HepG2 (cell line): ENCODE results near the gene SACS. TPM values are rescaled to one million over a fixed set of nuclear protein-coding genes. Genes with fewer than 3 reads are reported as not detected.

ENCODE experiments used
- ATAC-seq: fragments of 200-7000 bp; cut with Tn5 transposase; 3 replicates; pipeline ENCODE4 v1.9.1; 2020; ENCODE audit warnings: mild to moderate bottlenecking, moderate library complexity
- BruUV-seq: library from RNA; stranded (reverse); fragments of 400-500 nt; replicated peaks from 2 replicates; lab custom pipeline; 2021; lab: Mats Ljungman, UMichigan
- CTCF ChIA-PET: fragments of 300-600 bp; formaldehyde crosslinking; extraction: SDS; loops from one replicate; lab custom pipeline; 2021; ENCODE audit warnings: low total read pairs, inconsistent platforms, low intra/inter-chr PET ratio; lab: Yijun Ruan, JAX
- POLR2A ChIA-PET: fragments of 350-600 bp; sonication (Branson Sonifier 250); formaldehyde crosslinking; loops from one replicate; lab custom pipeline; 2020; ENCODE audit warnings: antibody characterized with exemption, inconsistent platforms; lab: Yijun Ruan, JAX
- DNase-seq: peaks from one replicate; pipeline ENCODE4 v3.0.0-alpha.2; 2015; ENCODE audit warnings: low spot score
- FAIRE-seq: peaks from 3 replicates; lab custom pipeline; 2011; peaks lifted over from hg19 to GRCh38; lab: Jason Lieb, UNC
- H2AFZ ChIP-seq: one replicate; pipeline ENCODE4 v1.6.1; 2011; ENCODE audit warnings: low read length, inconsistent platforms
- H3K27ac ChIP-seq: fragments of 300-600 bp; 3 replicates; pipeline ENCODE4 v1.8.0; 2011; ENCODE audit warnings: mixed run types, mild to moderate bottlenecking, mixed read lengths, low read length, inconsistent platforms; ENCODE audit not compliant: insufficient read depth; ENCODE audit errors: extremely low read length
- H3K27me3 ChIP-seq, 2 experiments: fragments of 200-600 bp in 1 of 2; 2 replicates in 1 of 2; 3 replicates in 1 of 2; pipeline versions ENCODE4 v1.6.0 to v1.8.0; 2011; ENCODE audit warnings: low read length in 2 of 2, mild to moderate bottlenecking in 2 of 2, moderate library complexity in 2 of 2, inconsistent platforms in 1 of 2; ENCODE audit not compliant: insufficient read depth in 2 of 2, control insufficient read depth in 1 of 2
- H3K36me3 ChIP-seq, 2 experiments: fragments of 200-600 bp in 1 of 2; replicated peaks in 1 of 2; 2 replicates in 1 of 2; 3 replicates in 1 of 2; pipeline versions ENCODE4 v1.5.1 to v1.8.0; 2011; ENCODE audit warnings: low read length in 2 of 2, inconsistent platforms in 1 of 2; ENCODE audit not compliant: insufficient read depth in 2 of 2, control insufficient read depth in 1 of 2
- H3K4me1 ChIP-seq: 2 replicates; pipeline ENCODE4 v1.5.1; 2012; ENCODE audit warnings: low read length, inconsistent platforms; ENCODE audit not compliant: insufficient read depth
- H3K4me2 ChIP-seq: 2 replicates; pipeline ENCODE4 v1.6.0; 2011; ENCODE audit warnings: low read depth, low read length, inconsistent platforms
- H3K4me3 ChIP-seq, 3 experiments: fragments of 200-600 bp in 1 of 3; sonication (generic), shearing (Covaris generic) in 1 of 3; replicated peaks in 1 of 3; 2 replicates each; pipeline ENCODE4 v1.5.1; 2011 to 2016; ENCODE audit warnings: low read length in 3 of 3, inconsistent platforms in 2 of 3, low read depth in 2 of 3, mild to moderate bottlenecking in 2 of 3, control low read depth in 1 of 3, mixed read lengths in 1 of 3; ENCODE audit not compliant: insufficient read depth in 1 of 3
- H3K79me2 ChIP-seq: one replicate; pipeline ENCODE4 v1.6.1; 2011; ENCODE audit warnings: low read length, inconsistent platforms; ENCODE audit not compliant: insufficient read depth
- H3K9ac ChIP-seq: 2 replicates; pipeline ENCODE4 v1.6.0; 2011; ENCODE audit warnings: mild to moderate bottlenecking, low read depth, low read length, inconsistent platforms; ENCODE audit not compliant: insufficient read depth
- H3K9me3 ChIP-seq: 2 replicates; pipeline ENCODE4 v1.5.1; 2012; ENCODE audit warnings: mild to moderate bottlenecking, low read length
- H4K20me1 ChIP-seq: 2 replicates; pipeline ENCODE4 v1.6.0; 2011; ENCODE audit warnings: inconsistent platforms, mild to moderate bottlenecking, low read length, moderate library complexity; ENCODE audit not compliant: insufficient read depth
- FOSL2 ChIP-seq: sonication (generic); formaldehyde crosslinking; IDR thresholded peaks from 2 replicates; pipeline ENCODE4 v1.4.0; 2020; ENCODE audit warnings: missing genetic modification reagents
- IRF2 ChIP-seq: IDR thresholded peaks from 2 replicates; pipeline ENCODE4 v1.6.1; 2018; ENCODE audit warnings: missing genetic modification reagents, missing compliant biosample characterization
- MED1 ChIP-seq: sonication (generic); formaldehyde crosslinking; IDR thresholded peaks from 2 replicates; pipeline ENCODE4 v1.4.0; 2020; ENCODE audit warnings: missing genetic modification reagents
- PLRG1 ChIP-seq: fragments of 450-650 bp; conservative IDR thresholded peaks from 2 replicates; pipeline ENCODE4 v1.6.1; 2016
- RFX1 ChIP-seq: fragments of 450-650 bp; IDR thresholded peaks from 2 replicates; pipeline ENCODE4 v1.6.1; 2017
- SMAD3 ChIP-seq: sonication (generic); formaldehyde crosslinking; IDR thresholded peaks from 2 replicates; pipeline ENCODE4 v1.4.0; 2020; ENCODE audit warnings: missing genetic modification reagents
- TBX2 ChIP-seq: sonication (generic); formaldehyde crosslinking; IDR thresholded peaks from 2 replicates; pipeline ENCODE4 v1.5.0; 2020; ENCODE audit warnings: missing genetic modification reagents, mild to moderate bottlenecking, borderline replicate concordance
- THYN1 ChIP-seq: sonication (generic); formaldehyde crosslinking; IDR thresholded peaks from 2 replicates; pipeline ENCODE4 v1.8.1; 2023; ENCODE audit warnings: low read depth, mild to moderate bottlenecking, moderate library complexity, missing genetic modification reagents, borderline replicate concordance
- ZFP36L1 ChIP-seq: sonication (generic); formaldehyde crosslinking; IDR thresholded peaks from 2 replicates; pipeline ENCODE4 v1.8.0; 2022; ENCODE audit warnings: mild to moderate bottlenecking, missing genetic modification reagents, moderate library complexity
- ZFP62 ChIP-seq: sonication (generic); formaldehyde crosslinking; IDR thresholded peaks from 2 replicates; pipeline ENCODE4 v1.4.0; 2020; ENCODE audit warnings: missing genetic modification reagents
- WGBS: methylation state at CpG from one replicate; pipeline ENCODE4 v1.1.6; 2017; ENCODE audit warnings: low lambda C conversion rate; 5-methylcytosine and 5-hydroxymethylcytosine counted together
- in situ Hi-C: cut with HindIII; loops from 2 replicates; pipeline ENCODE4 v1.10.0; 2017; ENCODE audit warnings: low pct_unique_long_range_greater_than_20kb; ENCODE audit not compliant: extremely low pct_ligation_motif_present
- intact Hi-C: fragments of 100-400 bp; cut with micrococcal nuclease; formaldehyde crosslinking; loops from one replicate; pipeline ENCODE4 v1.10.0; 2022; ENCODE audit not compliant: unreplicated experiment
- polyA plus RNA-seq, 8 experiments: library from polyadenylated mRNA; depleted of rRNA in 3 of 8; stranded (reverse) in 7 of 8; unstranded in 1 of 8; fragments of >200 nt; fragmentation: Illumina TruSeq in 4 of 8; extraction: Trizol in 4 of 8; gene quantifications; 2 replicates each; pipeline versions ENCODE4 v1.2.1 to v1.2.3, GENCODE V29; 2011 to 2016; ENCODE audit warnings: low read depth in 4 of 8, missing spikeins in 1 of 8, mixed read lengths in 1 of 8; ENCODE audit not compliant: insufficient read depth in 1 of 8
- total RNA-seq, 5 experiments: library from RNA; depleted of rRNA; stranded (reverse); fragments of >200 nt; fragmentation: Illumina TruSeq; extraction: Trizol; gene quantifications; 2 replicates each; pipeline ENCODE4 v1.2.3, GENCODE V29; 2016; ENCODE audit warnings: low read depth in 1 of 5
- TF ChIP-seq, protein P1 (sequence below): sonication (generic); formaldehyde crosslinking; IDR thresholded peaks from 2 replicates; pipeline ENCODE4 v1.4.0; 2020; ENCODE audit warnings: missing genetic modification reagents
- TF ChIP-seq, protein P2 (sequence below): sonication (generic); formaldehyde crosslinking; conservative IDR thresholded peaks from 2 replicates; pipeline ENCODE4 v1.8.0; 2022; ENCODE audit warnings: mild to moderate bottlenecking, moderate library complexity, missing genetic modification reagents

The SACS gene
- total and polyA plus RNA-seq, 2 of the 13 experiments (the other 11 are each of a cell fraction or from before 2014, with no cell fraction given), result 4.0 to 15.7 TPM

DNA sequence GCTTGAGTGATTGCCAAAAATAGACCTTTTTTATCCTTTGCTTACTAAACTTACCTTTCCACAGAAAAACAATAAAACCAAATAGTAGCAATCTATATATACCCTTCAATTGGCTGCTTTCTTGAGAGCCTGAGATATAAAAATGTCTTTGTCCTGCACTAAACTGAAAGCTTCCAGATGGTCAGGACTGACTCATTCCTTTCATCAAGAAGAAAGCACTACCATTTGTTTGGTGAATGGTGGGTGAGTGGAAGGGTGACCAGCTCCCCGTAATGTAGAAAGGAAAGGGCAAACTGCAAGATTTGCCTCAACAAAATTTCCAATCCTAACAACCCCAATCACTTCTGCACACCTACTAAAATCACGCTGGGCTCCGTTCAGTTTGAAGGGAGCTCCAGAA, 67.8 kb downstream of the SACS start (continued):
- TF ChIP-seq, protein P1, sequence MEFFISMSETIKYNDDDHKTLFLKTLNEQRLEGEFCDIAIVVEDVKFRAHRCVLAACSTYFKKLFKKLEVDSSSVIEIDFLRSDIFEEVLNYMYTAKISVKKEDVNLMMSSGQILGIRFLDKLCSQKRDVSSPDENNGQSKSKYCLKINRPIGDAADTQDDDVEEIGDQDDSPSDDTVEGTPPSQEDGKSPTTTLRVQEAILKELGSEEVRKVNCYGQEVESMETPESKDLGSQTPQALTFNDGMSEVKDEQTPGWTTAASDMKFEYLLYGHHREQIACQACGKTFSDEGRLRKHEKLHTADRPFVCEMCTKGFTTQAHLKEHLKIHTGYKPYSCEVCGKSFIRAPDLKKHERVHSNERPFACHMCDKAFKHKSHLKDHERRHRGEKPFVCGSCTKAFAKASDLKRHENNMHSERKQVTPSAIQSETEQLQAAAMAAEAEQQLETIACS (CRISPR knock-in tag), result no peak
- no peak for TF ChIP-seq FOSL2 (CRISPR knock-in tag)
- TF ChIP-seq, all 625 proteins: peak for 0

DNA sequence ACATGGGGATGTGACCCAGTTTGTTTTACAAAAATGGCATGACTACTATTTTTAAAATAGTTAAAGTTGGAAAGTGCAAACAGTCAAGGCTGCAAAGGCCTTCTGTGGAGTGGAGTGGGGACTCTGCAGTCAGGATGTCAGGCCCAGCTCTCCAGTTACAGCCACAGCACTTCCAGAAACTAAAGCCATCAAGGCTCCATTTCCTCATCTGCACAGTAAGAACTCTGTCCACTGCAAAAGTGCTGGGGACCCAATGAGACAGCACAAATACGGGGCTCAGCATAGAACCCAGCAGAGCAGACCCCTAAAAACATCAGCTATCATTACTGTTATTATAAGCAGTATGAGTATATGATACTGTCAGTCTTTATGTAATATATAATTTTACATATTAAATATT, 73.6 kb downstream of the SACS start:
- no peaks in the 10 kb centered on the region for H3K9me3 ChIP-seq
- WGBS, result 76% methylated on average over 1 of the region's 1 CpG
- H3K4me3 ChIP-seq, result no peak overlapping the region
- ChIA-PET POLR2A (no interaction called here), CTCF (no interaction called here)
- ATAC-seq (no peak), FAIRE-seq (no peak), DNase-seq (no peak)
- H2AFZ ChIP-seq, result no peak overlapping the region
- H3K27me3 ChIP-seq, result no peaks in the 10 kb centered on the region; a peak in 1 of 5 replicates
- no peaks in the 10 kb centered on the region for H3K4me1 ChIP-seq
- in situ Hi-C loops (no loop called here), intact Hi-C loops (no loop called here)
- H3K27ac ChIP-seq, result no peak overlapping the region
- no peaks in the 10 kb centered on the region for H3K79me2 ChIP-seq
- H3K36me3 ChIP-seq, result peaks cover 11 to 42% of the 10 kb centered on the region in 2 experiments
- no TSS peak for BruUV-seq
- H3K4me2 ChIP-seq, result no peak overlapping the region
- no peak for TF ChIP-seq SMAD3 (CRISPR knock-in tag)
- no peak for TF ChIP-seq ZFP62 (CRISPR knock-in tag)
- no peak for TF ChIP-seq TBX2 (CRISPR knock-in tag)
- TF ChIP-seq THYN1, result no peak
- no peak for TF ChIP-seq RFX1
- TF ChIP-seq, protein P2, sequence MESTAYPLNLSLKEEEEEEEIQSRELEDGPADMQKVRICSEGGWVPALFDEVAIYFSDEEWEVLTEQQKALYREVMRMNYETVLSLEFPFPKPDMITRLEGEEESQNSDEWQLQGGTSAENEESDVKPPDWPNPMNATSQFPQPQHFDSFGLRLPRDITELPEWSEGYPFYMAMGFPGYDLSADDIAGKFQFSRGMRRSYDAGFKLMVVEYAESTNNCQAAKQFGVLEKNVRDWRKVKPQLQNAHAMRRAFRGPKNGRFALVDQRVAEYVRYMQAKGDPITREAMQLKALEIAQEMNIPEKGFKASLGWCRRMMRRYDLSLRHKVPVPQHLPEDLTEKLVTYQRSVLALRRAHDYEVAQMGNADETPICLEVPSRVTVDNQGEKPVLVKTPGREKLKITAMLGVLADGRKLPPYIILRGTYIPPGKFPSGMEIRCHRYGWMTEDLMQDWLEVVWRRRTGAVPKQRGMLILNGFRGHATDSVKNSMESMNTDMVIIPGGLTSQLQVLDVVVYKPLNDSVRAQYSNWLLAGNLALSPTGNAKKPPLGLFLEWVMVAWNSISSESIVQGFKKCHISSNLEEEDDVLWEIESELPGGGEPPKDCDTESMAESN (CRISPR knock-in tag), result no peak
- TF ChIP-seq PLRG1, result no peak
- TF ChIP-seq ZFP36L1, result no peak
- TF ChIP-seq MED1, result no peak
- no peak for TF ChIP-seq IRF2
- no peaks in the 10 kb centered on the region for H4K20me1 ChIP-seq
- no peak overlapping the region for H3K9ac ChIP-seq
